WI38 (cell line): ENCODE measurements around the gene POLR2J.
"Not testable (repeated sequence)": the region's sequence is repeated elsewhere in the genome, so short reads cannot be mapped to it uniquely, and the experiment has no call there.

ENCODE experiments used
- H3K4me3 ChIP-seq: 2 replicates; pipeline ENCODE4 v1.5.1; 2011; ENCODE audit warnings: low read depth, mild to moderate bottlenecking, control low read depth, low read length
- TF ChIP-seq, protein P1 (sequence below): IDR thresholded peaks from 2 replicates; pipeline ENCODE4 v1.5.1; 2012; ENCODE audit warnings: low read depth, mild to moderate bottlenecking, control low read depth, low read length

POLR2J gene

DNA sequence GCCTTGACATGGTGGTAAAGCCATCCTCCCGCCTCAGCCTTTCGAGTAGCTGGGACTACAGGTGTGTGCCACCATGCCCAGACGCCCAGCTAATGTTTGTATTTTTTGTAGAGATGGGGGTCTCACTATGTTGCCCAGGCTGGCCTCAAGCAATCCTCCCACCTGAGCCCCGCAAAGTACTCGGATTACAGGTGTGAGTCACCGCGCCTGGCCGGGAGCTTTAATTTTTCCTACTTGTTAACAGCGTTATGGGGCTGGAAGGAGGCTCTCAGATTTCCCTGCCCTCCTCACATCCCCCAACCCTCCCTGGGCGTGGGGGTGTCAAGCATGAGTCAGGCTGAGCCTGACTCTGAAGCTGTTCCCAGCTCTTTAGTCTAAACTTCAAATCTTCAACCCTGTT lies 22.4 kb downstream of the POLR2J start:
- TF ChIP-seq, protein P1, sequence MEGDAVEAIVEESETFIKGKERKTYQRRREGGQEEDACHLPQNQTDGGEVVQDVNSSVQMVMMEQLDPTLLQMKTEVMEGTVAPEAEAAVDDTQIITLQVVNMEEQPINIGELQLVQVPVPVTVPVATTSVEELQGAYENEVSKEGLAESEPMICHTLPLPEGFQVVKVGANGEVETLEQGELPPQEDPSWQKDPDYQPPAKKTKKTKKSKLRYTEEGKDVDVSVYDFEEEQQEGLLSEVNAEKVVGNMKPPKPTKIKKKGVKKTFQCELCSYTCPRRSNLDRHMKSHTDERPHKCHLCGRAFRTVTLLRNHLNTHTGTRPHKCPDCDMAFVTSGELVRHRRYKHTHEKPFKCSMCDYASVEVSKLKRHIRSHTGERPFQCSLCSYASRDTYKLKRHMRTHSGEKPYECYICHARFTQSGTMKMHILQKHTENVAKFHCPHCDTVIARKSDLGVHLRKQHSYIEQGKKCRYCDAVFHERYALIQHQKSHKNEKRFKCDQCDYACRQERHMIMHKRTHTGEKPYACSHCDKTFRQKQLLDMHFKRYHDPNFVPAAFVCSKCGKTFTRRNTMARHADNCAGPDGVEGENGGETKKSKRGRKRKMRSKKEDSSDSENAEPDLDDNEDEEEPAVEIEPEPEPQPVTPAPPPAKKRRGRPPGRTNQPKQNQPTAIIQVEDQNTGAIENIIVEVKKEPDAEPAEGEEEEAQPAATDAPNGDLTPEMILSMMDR = no peak
- H3K4me3 ChIP-seq = no peak overlapping the region

DNA sequence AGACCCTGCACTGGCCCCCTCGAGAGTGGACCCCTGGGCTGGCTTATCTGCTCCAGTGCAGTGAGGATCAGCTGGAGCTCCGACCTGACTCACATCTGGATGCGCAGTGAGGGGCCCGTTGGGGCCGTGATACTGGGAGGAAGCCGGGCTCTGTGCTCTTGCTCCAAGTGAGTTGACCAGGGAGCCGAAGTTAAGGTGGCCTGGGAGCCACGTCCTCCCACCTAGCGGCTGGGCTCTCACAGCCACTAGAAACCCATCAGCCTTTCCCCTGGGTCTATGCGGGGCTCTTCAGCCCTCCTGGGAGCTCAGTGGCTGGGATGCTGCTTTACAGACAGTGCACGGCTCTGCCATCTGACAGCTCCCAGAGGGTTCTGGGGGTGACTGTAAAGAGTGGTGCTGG lies 23.1 kb downstream of the POLR2J start:
- TF ChIP-seq, protein P1 = no peak
- no peak overlapping the region for H3K4me3 ChIP-seq

DNA sequence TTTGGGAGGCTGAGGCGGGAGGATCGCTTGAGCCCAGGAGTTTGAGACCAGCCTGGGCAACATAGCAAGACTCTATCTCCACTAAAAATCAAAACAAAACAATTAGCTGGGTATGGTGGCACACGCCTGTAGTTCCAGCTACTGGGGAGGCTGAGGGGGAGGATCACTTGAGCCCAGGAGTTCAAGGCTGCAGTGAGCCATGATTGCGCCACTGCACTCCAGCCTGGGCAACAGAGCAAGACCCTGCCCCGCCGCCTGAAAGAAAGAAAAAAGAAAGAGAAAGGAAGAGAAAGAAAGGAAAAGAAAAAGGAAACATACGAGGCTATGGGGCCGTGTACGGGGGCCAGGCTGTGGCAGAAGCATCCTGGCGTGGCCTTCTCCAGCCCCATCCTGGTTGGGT lies 23.8 kb downstream of the POLR2J start:
- H3K4me3 ChIP-seq = not testable (repeated sequence)

DNA sequence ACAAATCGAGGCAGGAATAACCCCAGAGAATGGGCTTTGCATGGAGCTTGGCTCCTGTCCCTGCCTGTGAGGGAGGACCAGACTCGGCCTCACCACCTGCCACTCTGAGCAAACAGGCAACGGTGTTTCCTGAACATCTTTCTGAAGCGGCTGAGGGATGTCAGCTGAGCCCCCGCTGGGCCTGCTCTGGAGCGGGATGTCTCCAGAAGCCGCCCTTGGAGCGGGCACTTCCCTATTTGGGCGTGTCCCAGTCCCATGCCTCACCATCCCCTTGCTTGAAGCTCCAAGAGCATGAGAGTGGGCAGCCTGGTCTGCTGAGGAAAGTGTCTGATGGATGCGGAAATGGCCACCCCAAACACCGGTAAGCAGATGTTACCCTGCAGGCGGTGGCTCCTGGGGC lies 24.3 kb downstream of the POLR2J start:
- TF ChIP-seq, protein P1 = no peak
- H3K4me3 ChIP-seq = no peak overlapping the region

DNA sequence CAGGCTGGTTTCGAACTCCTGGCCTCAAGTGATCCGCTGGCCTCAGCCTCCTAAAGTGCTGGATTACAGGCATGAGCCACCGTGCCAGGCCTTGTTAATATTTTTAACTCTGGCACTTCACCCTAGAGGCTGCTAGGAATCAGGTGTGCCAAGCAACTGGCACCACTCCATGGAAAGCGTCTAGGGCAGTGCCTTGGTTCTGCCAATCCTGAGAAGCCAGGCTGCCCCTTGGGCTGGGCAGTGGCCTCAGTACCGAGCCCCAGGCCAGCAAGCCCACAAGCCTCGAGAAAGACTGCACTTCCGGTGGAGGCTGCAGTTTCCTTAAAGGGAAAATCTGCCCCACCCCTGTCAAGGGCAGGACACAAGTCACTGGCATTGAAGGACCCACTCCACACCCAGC lies 25.4 kb downstream of the POLR2J start:
- TF ChIP-seq, protein P1 = no peak
- H3K4me3 ChIP-seq = no peak overlapping the region

DNA sequence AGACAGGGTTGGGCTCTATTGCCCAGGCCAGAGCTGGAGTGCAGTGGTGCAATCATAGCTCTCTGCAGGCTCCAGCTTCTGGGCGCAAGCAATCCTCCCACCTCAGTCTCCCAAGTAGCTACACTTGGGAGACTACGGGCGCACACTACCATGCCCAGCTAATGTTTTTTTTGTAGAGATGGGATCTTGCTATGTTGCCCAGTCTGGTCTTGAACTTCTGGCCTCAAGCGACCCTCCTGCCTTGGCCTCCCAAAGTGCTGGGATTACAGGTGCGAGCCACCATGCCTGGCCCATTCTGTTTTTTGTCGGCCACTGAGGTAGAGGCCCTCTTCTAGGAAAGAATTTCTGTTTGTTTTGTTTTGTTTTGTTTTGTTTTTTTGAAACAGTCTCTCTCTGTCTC lies 26.3 kb downstream of the POLR2J start:
- TF ChIP-seq, protein P1 = no peak
- H3K4me3 ChIP-seq = no peak overlapping the region

DNA sequence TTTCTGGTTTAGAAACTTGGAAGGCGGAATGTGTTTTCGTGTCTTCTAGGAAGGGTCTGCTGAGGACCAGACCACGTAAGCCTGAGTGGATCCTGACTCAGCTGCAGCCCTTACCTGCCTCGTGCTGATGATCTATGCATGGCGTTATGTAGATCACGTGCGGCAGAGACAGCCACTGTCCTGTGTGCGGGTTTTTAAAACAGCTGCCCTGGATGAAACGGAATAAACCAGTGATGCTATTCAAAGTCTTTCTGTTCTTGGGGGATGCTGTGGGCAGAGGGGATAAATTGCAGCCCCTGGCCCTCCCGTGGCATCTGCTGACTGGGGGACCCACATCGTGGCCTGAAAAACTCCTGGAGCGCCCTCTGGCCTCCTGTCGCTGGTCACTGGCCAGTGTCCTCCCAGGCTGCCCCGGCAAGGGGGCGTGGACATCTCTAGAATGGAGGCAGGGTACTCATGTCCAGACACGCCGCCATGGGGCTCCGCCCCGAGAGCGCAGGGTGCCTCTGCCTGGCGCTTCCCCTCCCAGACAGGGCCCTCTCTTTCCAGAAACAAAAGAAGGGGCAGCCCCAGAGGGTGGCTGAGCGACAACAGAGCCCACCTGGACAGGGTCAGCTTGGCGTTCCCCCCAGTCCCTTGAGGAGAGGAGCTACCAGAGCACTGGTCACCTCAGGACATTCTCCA lies 27.2 kb downstream of the POLR2J start:
- TF ChIP-seq, protein P1 = no peak
- no peak overlapping the region for H3K4me3 ChIP-seq

DNA sequence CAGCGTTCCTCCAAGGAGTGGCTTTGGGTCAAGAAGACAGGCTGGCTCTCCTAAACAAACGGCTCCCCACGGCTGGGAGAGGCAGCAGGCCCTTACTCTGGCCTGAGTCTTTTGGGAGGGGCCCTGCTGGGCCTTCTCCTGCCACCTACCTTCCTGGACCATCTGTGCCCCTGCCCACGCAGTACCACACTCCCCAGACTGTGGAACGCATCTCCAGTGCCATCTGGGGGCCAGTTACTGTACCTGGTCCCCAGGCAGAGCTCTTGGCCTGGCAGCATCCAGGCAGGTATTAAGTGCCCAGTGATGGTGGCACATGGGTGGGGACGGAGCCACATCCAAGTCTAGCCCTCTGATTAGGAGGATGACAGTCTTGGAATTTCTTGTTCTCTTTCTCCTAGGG lies 28.5 kb downstream of the POLR2J start:
- TF ChIP-seq, protein P1 = no peak
- H3K4me3 ChIP-seq = no peak overlapping the region
